CD4-positive, alpha-beta T cell treated with Interleukin-17A for 1 hour (primary cell): ENCODE measurements around the gene CAMTA1.
"Not testable (repeated sequence)": the region's sequence is repeated elsewhere in the genome, so short reads cannot be mapped to it uniquely, and the experiment has no call there.

Source experiments
- DNase-seq: peaks from one replicate; pipeline ENCODE4 v3.0.0-alpha.2; 2020

The CAMTA1 gene

DNA sequence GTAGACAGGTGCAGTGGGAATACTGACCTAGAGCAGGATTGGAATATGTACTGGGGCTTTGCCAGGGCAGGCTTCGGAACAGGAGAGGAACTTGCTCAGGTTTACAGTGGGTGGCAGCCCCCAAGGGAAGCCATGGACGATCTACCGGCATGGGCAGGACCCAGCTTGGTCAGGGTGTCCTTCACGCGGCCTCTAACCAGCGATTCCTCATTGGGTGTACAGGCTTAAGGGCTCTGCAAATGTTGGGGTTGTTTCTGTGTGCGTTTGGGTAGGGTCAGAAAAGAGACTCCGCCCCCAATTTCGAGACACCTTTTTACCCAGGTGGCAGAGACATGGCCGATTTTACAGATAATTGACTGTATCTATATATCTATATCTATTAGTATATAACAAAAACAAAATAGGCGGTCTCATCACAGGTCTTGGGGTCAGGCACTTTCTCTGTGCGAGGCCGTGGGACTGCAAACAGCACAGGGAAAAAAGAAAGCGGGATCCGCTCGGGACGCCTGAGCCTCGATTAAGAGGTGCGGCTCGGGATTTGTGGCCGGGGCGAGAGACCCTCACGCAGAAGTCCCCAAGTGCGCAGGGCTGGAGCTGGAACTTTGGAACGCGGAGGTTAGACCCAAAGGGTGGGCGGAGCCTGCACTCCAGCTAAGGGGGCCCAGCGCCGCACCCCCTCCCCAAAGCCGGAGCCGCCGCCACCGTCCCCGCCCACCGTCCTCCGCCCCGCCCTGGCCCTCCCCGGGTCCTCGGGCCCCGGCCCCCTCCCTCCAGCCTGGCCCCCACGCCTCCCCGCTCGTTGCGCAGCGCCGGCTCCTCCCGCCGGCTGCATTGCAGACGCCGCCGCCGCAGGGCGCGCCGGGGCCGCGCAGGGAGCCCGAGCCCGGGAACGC is 918.3 kb downstream of the CAMTA1 start:
- DNase-seq: peak; percentile 45

DNA sequence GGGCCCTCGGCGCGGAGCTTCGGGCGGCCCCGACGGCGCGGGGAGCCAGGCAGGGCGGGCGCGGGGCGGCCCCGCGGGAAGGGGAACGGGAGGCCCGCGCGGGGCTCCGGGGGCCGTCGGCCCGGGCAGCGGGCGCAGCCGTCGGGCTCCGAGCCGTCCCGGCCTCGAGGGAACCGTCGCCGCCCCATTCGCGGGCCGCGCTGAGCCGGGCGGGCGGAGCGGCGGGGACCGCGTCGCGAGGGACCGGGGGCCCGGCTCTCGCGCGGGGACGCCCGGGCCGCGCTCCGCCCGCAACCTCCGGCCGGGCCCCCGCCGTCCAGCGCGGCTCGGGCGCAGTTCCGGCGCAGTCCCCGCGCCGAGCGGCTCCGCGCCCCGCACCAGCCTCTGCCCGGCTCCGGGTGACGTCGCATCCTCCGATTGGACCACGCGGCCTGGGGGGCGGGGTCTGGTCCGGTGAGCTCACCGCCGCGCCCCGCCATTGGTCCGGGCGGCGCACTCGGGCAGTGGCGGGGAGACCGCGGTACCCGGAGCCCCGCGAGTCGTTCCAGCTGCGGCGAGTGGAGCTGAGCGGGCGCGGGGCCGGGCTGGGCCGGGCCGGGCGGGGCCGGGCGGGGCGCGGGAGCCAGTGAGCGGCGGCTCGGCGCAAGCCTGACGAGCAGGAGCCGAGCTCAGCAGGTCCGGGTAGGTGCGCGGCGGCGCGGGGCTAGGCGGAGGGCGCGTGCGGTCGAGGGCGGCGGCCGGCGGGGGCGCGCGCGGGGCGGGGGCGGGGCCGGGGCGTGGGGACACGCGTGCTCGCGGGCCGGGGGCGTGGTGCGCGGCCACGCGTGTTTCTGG is 919.2 kb downstream of the CAMTA1 start:
- peak; percentile 94 for DNase-seq

DNA sequence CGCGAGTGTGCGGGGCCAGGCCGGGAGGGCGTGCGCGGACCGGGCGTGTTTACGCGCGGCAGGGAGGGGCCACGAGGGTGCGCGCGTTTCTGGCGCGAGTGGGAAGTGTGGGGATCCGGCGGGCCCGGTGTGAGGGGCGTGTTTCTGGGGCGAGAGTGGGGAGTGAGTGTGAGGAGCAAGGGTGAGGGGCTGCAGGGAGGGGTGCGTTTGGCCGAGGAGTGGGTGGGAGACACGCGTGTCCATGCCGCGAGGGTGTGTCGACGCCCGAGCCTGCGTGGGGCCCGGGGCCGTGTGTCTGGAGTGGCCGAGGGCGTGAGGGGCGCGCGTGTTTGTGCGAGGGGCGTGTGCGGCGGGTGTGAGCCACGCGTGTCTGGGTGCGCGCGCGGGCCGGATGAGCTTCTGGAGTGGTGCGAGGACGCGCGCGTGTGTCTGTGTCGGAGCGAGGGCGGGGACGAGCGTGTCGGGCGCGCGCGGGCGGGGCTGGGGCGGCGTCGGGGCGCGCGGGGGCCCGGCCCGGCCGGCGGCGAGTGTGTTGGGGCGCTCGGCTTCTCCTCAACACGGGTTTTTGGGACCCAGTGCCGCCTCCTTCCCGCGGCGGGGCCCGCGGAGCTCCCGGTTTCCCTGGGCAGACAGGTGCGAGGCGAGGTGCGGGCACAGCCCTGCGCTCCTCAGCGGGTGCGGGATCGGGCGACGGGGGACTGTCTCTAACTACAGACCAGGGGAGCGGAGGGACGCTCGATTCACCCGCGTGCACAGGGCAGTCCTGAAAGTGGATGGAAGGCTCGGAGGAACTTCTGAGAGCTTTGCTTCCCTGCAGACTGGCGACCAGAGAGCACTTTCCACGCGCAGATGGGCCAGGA is 920.0 kb downstream of the CAMTA1 start:
- peak; percentile 59 for DNase-seq

DNA sequence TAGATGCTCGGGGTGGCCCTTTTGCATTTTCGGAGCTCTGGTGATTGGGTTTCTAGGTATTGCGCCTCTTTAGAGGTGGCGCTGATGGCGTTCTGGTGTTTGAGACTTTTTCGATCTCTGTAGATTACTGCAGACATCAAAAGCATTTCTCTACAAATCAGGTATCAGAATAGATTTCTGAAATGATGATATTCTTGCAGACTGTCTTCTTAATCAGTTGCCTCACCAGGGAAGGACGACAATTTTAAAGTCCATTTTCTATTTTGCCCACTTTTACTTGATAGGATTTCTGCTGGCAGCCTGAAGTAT is 920.6 kb downstream of the CAMTA1 start:
- DNase-seq: no peak

DNA sequence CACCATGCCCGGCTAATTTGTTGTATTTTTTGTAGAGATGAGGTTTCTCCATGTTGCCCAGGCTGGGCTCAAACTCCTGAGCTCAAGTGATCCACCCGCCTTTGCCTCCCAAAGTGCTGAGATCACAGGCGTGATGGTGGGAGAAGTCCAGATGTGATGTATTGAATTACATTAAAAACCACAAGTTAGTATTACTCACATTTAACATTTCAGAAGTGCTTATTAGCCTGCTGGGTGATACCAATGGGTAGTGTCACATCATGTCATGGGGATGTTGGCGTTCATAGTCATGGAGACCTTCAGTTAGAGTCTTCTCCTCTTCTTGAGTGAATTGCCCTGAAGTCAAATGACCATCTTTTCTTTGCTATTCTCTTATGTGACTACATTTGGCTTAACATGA is 922.3 kb downstream of the CAMTA1 start:
- DNase-seq: no peak

DNA sequence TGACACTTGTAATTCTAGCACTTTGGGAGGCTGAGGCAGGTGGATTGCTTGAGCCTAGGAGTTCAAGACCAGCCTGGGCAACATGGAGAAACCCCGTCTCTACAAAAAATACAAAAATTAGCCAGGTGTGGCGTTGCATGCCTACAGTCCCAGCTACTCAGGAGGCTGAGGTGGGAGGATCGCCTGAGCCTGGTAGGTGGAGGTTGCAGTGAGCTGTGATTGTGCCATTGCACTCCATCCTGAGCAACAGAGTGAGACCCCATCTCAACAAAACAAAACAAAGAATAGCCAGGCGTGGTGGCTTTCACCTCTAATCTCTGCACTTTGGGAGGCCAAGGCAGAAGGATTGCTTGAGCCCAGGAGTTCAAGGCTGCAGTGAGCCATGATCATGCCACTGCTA is 922.8 kb downstream of the CAMTA1 start:
- not testable (repeated sequence) for DNase-seq

DNA sequence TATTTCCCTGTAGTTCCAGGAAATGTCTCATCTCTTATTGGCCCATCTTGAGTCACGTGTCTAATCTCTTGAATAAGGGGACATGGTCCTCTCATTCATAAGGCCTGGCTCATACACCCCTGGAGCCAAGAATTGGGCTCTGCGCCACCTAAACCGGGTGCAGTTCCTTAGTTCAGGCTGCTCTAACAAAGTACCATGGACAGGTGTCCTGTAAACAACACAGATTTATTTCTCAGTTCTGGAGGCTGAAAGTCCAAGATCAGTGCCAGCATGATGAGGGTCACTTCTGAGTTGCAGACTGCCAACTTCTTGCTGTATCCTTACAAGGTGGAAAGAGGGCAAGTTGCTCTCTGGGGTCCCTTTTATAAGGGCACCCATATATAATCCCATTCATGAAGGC is 925.6 kb downstream of the CAMTA1 start:
- DNase-seq: no peak

DNA sequence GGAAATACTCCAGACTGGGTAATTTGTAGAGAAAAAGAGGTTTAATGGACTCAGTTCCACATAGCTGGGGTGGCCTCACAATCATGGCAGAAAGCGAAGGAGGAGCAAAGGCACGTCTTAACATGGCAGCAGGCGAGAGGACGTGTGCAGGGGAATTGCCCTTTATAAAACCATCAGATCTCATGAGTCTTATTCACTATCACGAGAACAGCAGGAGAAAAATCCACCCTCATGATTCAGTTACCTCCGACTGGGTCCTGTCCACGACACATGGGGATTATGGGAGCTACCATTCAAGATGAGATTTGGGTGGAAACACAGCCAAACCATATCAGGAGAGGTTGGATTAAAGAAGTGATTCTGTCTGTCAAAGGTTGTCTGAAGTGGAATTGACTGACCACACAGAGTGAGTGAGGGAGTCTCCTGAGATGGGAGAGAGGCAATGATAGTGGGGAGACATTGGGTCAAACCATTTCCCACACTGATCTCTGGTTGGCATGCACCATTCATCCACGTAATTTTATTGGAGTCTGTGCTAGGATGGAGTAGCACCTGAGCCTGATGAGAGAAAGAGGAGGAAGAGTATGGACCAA is 927.6 kb downstream of the CAMTA1 start:
- DNase-seq: no peak

DNA sequence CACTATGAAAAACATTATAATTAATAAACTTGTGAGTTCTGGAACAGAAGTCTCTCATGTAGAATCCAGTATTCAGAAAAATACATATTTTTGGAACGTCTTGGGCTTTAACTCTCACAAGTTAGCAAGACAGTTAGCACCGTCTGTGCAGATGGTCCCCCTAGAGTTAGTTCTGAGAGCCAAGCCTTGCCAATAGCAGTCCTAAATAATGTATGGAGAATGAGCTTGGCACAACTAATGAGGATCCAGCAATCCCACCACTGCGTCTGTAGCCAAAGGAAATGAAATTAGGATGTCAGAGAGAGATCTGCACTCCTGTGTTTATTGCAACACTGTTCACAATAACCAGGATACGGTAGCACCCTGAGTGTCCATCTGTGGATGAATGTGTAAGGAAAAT is 931.3 kb downstream of the CAMTA1 start:
- no peak for DNase-seq

DNA sequence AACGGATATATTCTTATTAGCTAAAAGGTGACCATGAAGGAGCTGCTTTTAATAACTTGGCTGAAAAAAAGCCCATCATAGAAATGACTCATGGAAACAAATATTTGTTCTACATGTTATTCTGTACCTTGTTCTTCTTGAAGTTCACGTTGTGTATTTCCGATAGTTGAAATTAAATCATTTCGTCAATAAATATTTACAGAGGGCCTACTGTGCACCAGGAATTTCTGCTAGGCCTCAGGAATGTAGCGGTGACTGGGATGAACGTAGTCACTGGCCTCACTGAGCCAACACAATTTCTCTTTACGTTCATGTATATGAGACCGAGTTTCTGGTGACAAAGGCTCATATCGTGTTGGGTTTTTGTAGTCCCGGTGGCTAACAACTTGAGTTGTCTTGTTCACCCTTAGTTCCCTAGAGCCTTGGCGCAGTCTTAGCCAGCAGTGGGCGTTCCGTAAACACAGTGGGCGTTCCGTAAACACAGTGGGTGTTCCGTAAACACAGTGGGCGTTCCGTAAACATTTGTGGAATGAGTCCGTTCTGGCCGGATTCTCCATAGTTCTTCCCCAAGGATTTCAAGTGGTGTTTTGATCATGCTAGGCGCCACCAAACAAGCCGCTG is 932.6 kb downstream of the CAMTA1 start:
- DNase-seq: no peak

DNA sequence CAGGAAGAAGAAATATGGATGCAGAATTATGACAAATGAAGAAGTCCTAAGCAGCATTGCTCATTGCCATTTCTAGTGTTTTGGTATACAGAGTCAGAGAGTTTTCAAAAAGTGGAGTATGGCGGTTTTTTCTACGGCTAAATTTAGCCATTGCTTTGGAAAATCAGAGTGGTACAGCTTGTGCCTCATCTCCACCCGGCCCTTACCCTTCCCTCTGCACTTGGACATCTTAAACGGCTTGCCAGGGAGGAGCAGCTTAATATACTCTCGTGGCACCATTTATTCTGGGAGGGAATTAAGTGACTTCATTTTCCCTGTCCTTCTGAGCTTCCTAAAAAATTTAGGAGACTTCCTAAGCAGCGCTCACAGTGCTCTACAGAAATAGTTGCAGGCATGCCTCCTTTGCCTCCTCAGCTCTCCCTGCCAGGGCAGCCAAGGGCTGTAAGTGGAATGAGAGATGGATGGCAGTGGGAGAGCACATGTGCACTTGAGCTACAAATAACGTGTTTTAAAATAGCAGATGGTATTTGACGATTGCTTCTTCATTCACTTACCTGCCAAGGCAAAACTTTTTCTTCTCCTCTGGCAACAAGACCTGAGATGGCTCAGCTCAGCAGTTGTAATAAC is 934.3 kb downstream of the CAMTA1 start:
- no peak for DNase-seq

DNA sequence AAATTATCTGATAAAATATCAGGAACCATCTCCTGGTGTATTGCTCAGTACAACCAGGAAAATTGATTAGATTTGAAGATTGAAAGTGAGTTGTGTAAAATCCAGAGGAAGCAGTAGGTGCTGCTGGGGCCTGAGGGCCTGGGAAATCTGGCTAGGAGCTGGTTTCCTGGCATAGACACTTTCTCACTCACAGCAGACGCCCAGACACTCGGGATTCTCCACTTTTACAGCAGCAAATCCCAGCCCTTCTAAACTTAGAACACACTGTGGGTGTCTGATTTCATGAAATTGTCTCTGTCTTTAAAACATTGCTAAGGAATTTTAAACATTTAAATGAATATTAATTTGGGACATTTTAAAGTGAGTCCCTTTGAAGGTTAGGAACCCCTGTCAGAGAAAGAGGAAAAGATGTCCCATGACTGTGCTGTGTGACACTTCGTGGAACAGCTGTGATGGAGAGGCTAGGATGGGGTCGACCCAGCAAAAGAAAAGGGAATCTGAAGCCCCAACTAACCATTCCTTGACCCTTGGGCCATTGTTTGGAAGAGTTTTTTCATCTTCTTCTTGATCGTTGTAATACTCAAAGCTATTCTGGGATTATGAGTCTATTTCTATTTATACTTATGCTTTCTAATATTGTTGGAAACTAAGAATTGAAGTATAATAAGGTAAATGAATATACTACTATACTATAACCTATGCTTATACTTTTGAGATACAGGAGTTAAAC is 936.9 kb downstream of the CAMTA1 start:
- DNase-seq: no peak

DNA sequence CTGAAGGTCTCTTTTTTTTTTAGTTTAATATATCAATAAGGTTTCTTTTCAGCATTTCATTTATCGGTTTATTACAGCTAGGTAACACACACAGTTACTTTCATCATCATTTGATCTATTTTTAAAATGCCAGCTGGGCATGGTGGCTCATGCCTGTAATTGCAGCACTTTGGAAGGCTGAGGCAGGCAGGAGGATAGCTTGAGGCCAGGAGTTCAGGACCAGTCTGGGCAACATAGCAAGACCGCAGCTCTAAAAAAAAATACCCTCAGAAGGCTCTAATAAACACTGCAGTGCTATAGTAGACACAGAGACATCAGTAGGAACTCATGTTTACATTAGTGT is 937.4 kb downstream of the CAMTA1 start:
- no peak for DNase-seq

DNA sequence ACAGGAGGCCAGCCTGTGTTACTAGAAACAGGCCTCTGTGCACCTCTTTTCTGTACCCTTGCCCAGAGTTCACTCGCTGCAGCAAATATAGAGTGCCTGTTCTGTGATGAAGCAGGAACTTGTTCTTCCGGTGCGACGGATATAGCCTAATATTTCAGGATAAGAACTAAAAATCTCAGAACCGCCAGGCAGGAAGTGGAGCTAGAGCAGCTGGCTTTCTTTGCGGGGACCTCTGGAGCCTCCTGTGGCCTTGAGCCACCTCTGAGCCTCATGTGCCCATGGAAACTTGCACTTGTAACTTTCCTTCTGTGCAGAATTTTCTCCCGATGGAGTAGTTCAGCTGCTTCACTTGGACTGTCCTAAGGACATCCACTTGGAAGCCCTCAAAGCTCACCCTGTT is 941.4 kb downstream of the CAMTA1 start:
- no peak for DNase-seq

DNA sequence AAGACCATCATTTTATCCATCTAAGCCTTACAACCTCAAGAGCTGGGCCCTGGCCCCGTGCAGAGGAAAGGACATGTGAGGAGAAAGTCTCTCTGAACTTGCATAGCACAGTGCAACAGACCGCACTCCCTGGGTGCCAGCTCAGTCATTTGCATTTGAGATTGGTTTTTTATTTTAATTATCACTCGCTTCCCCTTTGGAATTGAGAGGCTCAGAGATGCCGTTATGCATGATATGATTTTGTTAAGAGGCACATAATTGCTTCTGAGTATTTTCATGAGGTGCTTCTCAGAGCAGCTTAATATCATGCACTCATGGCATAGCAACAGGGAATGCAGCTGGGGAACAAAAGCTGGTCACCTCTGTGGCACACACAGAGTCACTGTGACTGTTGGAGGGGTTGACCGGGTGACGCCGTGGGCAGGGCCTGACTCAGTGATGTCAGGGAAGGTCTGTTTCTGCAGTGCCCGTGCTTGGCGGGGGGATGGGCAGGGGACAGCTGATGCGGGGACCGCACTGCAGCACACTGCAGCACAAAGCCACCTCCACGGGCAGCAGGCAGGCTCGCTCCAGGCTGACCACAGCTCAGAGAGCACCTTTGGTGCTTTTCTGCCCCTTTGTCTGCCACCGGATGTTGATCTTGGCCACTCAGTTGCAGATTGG is 942.7 kb downstream of the CAMTA1 start:
- no peak for DNase-seq

DNA sequence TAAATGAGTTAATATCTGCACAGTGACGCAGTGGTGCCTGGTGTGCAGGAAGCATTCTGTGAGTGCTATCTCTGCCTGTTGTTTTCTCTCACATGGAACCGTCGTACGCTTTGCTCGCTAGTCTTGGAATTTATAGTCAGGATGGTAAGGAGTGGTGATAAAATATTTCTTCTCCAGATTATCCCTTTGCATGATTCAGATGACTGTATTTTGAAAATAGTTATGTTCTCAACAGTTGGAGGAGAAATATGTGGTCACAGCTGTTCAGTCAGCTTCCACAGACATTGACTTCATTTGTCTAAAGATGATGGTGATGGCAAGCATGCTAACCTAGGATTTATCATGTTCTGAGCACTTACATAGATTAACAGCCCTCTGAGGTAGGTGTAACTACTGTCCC is 944.5 kb downstream of the CAMTA1 start:
- DNase-seq: no peak

DNA sequence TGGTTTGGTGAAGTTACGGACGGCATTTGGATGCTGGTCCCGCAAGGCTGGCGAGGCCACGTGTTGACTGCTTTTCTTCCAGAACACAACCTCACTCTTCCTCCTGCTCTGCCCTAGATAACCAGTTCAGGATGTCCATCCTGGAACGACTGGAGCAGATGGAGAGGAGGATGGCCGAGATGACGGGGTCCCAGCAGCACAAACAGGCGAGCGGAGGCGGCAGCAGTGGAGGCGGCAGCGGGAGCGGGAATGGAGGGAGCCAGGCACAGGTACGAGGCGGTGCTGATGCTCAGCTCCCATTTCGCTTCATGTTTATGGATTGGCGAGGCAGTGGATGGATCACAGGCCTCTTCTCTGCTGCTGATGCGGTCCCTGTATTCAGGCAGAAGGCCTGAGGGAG is 947.1 kb downstream of the CAMTA1 start:
- DNase-seq: no peak

DNA sequence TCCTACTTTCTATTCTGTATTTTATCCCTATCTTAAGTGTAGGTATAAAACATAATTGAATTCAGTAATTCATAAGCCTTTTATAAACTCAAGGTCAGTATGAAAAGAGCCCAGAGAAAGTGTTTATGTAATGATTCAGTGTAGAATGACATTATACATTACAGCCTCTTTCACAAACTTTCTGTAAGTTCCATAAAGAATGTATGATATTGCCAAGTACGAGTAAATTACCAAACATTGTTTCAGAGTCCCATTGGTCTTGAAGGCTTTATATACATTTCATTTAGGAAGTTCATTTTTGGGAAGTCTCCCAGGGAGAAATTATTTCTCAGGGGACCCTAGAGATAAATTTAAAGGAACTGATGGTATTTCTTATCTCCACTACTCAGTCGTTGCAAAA is 948.0 kb downstream of the CAMTA1 start:
- DNase-seq: no peak

DNA sequence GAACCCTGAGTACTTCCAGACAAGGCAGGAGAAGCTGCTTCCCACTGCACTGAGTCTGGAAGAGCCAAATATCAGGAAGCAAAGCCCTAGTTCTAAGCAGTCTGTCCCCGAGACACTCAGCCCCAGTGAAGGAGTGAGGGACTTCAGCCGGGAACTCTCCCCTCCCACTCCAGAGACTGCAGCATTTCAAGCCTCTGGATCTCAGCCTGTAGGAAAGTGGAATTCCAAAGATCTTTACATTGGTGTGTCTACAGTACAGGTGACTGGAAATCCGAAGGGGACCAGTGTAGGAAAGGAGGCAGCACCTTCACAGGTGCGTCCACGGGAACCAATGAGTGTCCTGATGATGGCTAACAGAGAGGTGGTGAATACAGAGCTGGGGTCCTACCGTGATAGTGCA is 952.8 kb downstream of the CAMTA1 start:
- DNase-seq: no peak

DNA sequence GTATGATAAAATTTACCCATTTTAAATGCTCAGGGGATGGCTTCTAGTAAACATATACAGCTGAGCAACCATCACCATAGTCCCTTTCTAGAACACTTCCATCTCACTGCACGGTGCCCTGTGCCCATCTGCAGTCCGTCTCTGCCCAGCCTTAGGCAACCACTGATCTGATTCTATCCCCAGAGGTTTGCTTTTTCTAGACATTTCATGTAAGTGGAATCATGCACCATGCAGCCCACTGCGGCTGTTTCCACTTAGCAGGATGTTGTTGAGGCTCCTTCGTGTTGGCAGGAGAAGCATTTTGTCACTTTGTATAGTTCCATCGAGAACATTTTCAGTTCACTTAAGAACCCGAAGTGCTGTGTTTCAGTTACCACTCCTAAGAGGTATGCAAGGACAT is 958.1 kb downstream of the CAMTA1 start:
- DNase-seq: no peak

DNA sequence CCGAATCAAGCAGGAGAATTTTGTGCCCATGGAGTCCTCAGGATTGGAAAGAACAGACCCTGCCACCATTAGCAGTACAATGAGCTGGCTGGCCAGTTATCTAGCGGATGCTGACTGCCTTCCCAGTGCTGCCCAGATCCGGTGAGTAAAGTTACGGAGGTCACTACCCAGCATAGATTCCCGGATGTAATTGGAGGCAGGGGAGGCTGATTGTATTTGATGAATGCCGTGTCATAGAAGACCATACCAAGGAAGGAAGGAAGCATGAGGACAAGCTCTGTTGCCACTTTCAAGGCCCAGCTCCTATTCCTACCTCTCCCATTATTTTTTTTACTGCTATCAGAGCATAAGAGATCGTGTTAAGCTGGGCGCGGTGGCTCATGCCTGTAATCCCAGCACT is 959.6 kb downstream of the CAMTA1 start:
- DNase-seq: no peak
